Measurements from ENCODE around the gene OSBPL2. TPM values are rescaled to one million over a fixed set of nuclear protein-coding genes. Genes with fewer than 3 reads are reported as not detected.

Gene OSBPL2
- total RNA-seq (10 to 100 TPM; 37.6 to 80.8 (median 69.3) TPM), polyA plus RNA-seq (10 to 100 TPM; 14.6 to 23.4 TPM), total RNA-seq (80.8 reads per million, percentile 81 among the genes with 10 or more reads in this experiment)

- H3K27ac Mint-ChIP-seq = peak within 1 kb of the TSS; percentile 85 to 97 (median 94)
- H3K9me3 Mint-ChIP-seq = peaks cover 0 to 2% (median 0%) of the 10 kb centered on the region in 11 donors
- Histone ChIP-seq H3K9me3 (ENCODE audit: control insufficient read depth in 2 of 3, low read length in 3 of 3) (no peaks in the 10 kb centered on the region), H3K4me3 (ENCODE audit: low read length) (peak within 1 kb of the TSS; percentile 48), H3K27me3 (ENCODE audit: control insufficient read depth in 2 of 2, insufficient read depth in 2 of 2, low read length in 2 of 2) (no peaks in the 10 kb centered on the region), H3K36me3 (ENCODE audit: control insufficient read depth in 2 of 3, insufficient read depth in 3 of 3, low read length in 3 of 3) (peaks cover 0 to 16% (median 0%) of the 10 kb centered on the region in 3 experiments), H3K4me1 (ENCODE audit: control insufficient read depth in 2 of 2, insufficient read depth in 2 of 2, low read length in 2 of 2) (peaks cover 10 to 22% of the 10 kb centered on the region in 2 donors), H3K27ac (ENCODE audit: low read depth, low read length) (peak within 1 kb of the TSS; percentile 79)
- H3K4me3 Mint-ChIP-seq = peak within 1 kb of the TSS; percentile 82 to 90 (median 87)
- ChIA-PET CTCF (no interaction called here), POLR2A (interaction anchor here (1.3 to 1.5 kb wide), 2 partner anchors 63 to 95 kb away, joined by 4 to 5 read pairs; partner anchors contain the start of genes PSMA7 and SS18L1)
- intact Hi-C loops (cut with micrococcal nuclease) = loop anchor here (1.0 to 5.0 kb wide), 16 partner anchors 17 to 864 kb away; partner anchors contain the start of genes ADRM1 (in 2 of the 2), HRH3 (in 2 of the 2), PSMA7 (in 2 of the 2) and SS18L1 (in 2 of the 2)
- DNase-seq (peak; percentile 99 to 100 (median 100)), ATAC-seq (peak; percentile 99)
- peaks cover 0 to 5% (median 4%) of the 10 kb centered on the region in 5 donors for H3K27me3 Mint-ChIP-seq
- peaks cover 27 to 47% (median 39%) of the 10 kb centered on the region in 7 donors for H3K4me1 Mint-ChIP-seq
- H3K36me3 Mint-ChIP-seq = peaks cover 0 to 12% (median 0%) of the 10 kb centered on the region in 5 donors
These were observed at the start of gene OSBPL2 for GRCh38 chr20:62237801-62238568. TSS of gene OSBPL2 (plus strand) at chr20:62238521. CDS start at chr20:62256185, 17,664 bp downstream.

GRCh38 chr20:62190639-62191411, 47.5 kb upstream of the OSBPL2 start:
- Mint-ChIP-seq H3K27ac (no peak overlapping the region), H3K4me3 (no peak overlapping the region), H3K4me1 (peaks cover 5 to 29% (median 20%) of the 10 kb centered on the region in 7 donors), H3K9me3 (no peaks in the 10 kb centered on the region), H3K36me3 (peaks cover 4 to 23% (median 10%) of the 10 kb centered on the region in 5 donors), H3K27me3 (no peaks in the 10 kb centered on the region)
- POLR2A ChIA-PET = no interaction called here
- DNase-seq (no peak), ATAC-seq (no peak)
- H3K36me3 ChIP-seq (ENCODE audit: control insufficient read depth in 2 of 3, insufficient read depth in 3 of 3, low read length in 3 of 3) = peaks cover 0 to 43% (median 4%) of the 10 kb centered on the region in 3 experiments
- H3K9me3 ChIP-seq (ENCODE audit: control insufficient read depth in 2 of 3, low read length in 3 of 3) = no peaks in the 10 kb centered on the region
- H3K27me3 ChIP-seq (ENCODE audit: control insufficient read depth in 2 of 2, insufficient read depth in 2 of 2, low read length in 2 of 2) = no peaks in the 10 kb centered on the region
- intact Hi-C loops (cut with micrococcal nuclease) = no loop called here
- CTCF ChIA-PET = no interaction called here
- H3K4me1 ChIP-seq (ENCODE audit: control insufficient read depth in 2 of 2, insufficient read depth in 2 of 2, low read length in 2 of 2) = no peaks in the 10 kb centered on the region
- no peak overlapping the region for H3K4me3 ChIP-seq (ENCODE audit: low read length)
- H3K27ac ChIP-seq (ENCODE audit: low read depth, low read length) = no peak overlapping the region

GRCh38 chr20:62191781-62192559, 46.4 kb upstream of the OSBPL2 start:
- no peaks in the 10 kb centered on the region for H3K27me3 Mint-ChIP-seq
- ChIA-PET POLR2A (no interaction called here), CTCF (no interaction called here)
- H3K27ac ChIP-seq (ENCODE audit: low read depth, low read length) = no peak overlapping the region
- H3K36me3 Mint-ChIP-seq = peaks cover 4 to 23% (median 10%) of the 10 kb centered on the region in 5 donors
- H3K4me3 ChIP-seq (ENCODE audit: low read length) = no peak overlapping the region
- peaks cover 2 to 21% (median 14%) of the 10 kb centered on the region in 7 donors for H3K4me1 Mint-ChIP-seq
- H3K4me3 Mint-ChIP-seq = no peak overlapping the region
- intact Hi-C loops (cut with micrococcal nuclease) = no loop called here
- no peaks in the 10 kb centered on the region for H3K27me3 ChIP-seq (ENCODE audit: control insufficient read depth in 2 of 2, insufficient read depth in 2 of 2, low read length in 2 of 2)
- H3K9me3 Mint-ChIP-seq = no peaks in the 10 kb centered on the region
- H3K9me3 ChIP-seq (ENCODE audit: control insufficient read depth in 2 of 3, low read length in 3 of 3) = no peaks in the 10 kb centered on the region
- DNase-seq = no peak
- peaks cover 0 to 48% (median 4%) of the 10 kb centered on the region in 3 experiments for H3K36me3 ChIP-seq (ENCODE audit: control insufficient read depth in 2 of 3, insufficient read depth in 3 of 3, low read length in 3 of 3)
- ATAC-seq = no peak
- H3K4me1 ChIP-seq (ENCODE audit: control insufficient read depth in 2 of 2, insufficient read depth in 2 of 2, low read length in 2 of 2) = no peaks in the 10 kb centered on the region
- H3K27ac Mint-ChIP-seq = no peak overlapping the region

- H3K36me3 Mint-ChIP-seq = peaks cover 4 to 24% (median 10%) of the 10 kb centered on the region in 5 donors
- Histone ChIP-seq H3K36me3 (ENCODE audit: control insufficient read depth in 2 of 3, insufficient read depth in 3 of 3, low read length in 3 of 3) (peaks cover 0 to 52% (median 4%) of the 10 kb centered on the region in 3 experiments), H3K4me1 (ENCODE audit: control insufficient read depth in 2 of 2, insufficient read depth in 2 of 2, low read length in 2 of 2) (no peaks in the 10 kb centered on the region), H3K27me3 (ENCODE audit: control insufficient read depth in 2 of 2, insufficient read depth in 2 of 2, low read length in 2 of 2) (no peaks in the 10 kb centered on the region), H3K27ac (ENCODE audit: low read depth, low read length) (no peak overlapping the region), H3K9me3 (ENCODE audit: control insufficient read depth in 2 of 3, low read length in 3 of 3) (no peaks in the 10 kb centered on the region), H3K4me3 (ENCODE audit: low read length) (no peak overlapping the region)
- CTCF ChIA-PET = no interaction called here
- H3K9me3 Mint-ChIP-seq = no peaks in the 10 kb centered on the region
- no peak overlapping the region for H3K27ac Mint-ChIP-seq
- H3K4me1 Mint-ChIP-seq = peaks cover 0 to 14% (median 10%) of the 10 kb centered on the region in 7 donors
- intact Hi-C loops (cut with micrococcal nuclease) = no loop called here
- no peak overlapping the region for H3K4me3 Mint-ChIP-seq
- DNase-seq = no peak
- H3K27me3 Mint-ChIP-seq = no peaks in the 10 kb centered on the region
- ATAC-seq = no peak
- POLR2A ChIA-PET = no interaction called here
These were observed 45.7 kb upstream of the OSBPL2 start for GRCh38 chr20:62192635-62193034.

- H3K36me3 ChIP-seq (ENCODE audit: control insufficient read depth in 2 of 3, insufficient read depth in 3 of 3, low read length in 3 of 3) = peaks cover 0 to 60% (median 5%) of the 10 kb centered on the region in 3 experiments
- Mint-ChIP-seq H3K27ac (peak overlapping the region in 2 of 9 donors; percentile 9 to 21), H3K4me3 (no peak overlapping the region), H3K9me3 (no peaks in the 10 kb centered on the region), H3K27me3 (no peaks in the 10 kb centered on the region), H3K4me1 (peaks cover 0 to 8% (median 5%) of the 10 kb centered on the region in 7 donors), H3K36me3 (peaks cover 4 to 28% (median 10%) of the 10 kb centered on the region in 5 donors)
- intact Hi-C loops (cut with micrococcal nuclease) = no loop called here
- no peak for DNase-seq
- POLR2A ChIA-PET = no interaction called here
- no peak for ATAC-seq
- CTCF ChIA-PET = no interaction called here
- H3K4me1 ChIP-seq (ENCODE audit: control insufficient read depth in 2 of 2, insufficient read depth in 2 of 2, low read length in 2 of 2) = no peaks in the 10 kb centered on the region
- no peaks in the 10 kb centered on the region for H3K9me3 ChIP-seq (ENCODE audit: control insufficient read depth in 2 of 3, low read length in 3 of 3)
- no peak overlapping the region for H3K4me3 ChIP-seq (ENCODE audit: low read length)
- no peak overlapping the region for H3K27ac ChIP-seq (ENCODE audit: low read depth, low read length)
- H3K27me3 ChIP-seq (ENCODE audit: control insufficient read depth in 2 of 2, insufficient read depth in 2 of 2, low read length in 2 of 2) = no peaks in the 10 kb centered on the region
These were observed 45.0 kb upstream of the OSBPL2 start for GRCh38 chr20:62193079-62194025.
